Activated naive CD8-positive, alpha-beta T cell treated with anti-CD3 and anti-CD28 coated beads, Interleukin-2, amount 50 U/mL, for 24 hours (primary cell): ENCODE data around the gene GOT1.

ENCODE experiments used
- ATAC-seq: fragments of 150-1000 bp; cut with Tn5 transposase; one replicate; pipeline ENCODE4 v1.10.0; 2021
- DNase-seq: peaks from one replicate; pipeline ENCODE4 v3.0.0; 2021
- H3K27ac Mint-ChIP-seq: one replicate; pipeline ENCODE4 v1.8.0; 2021; ENCODE audit warnings: mild to moderate bottlenecking, mixed read lengths
- H3K27me3 Mint-ChIP-seq: one replicate; pipeline ENCODE4 v1.8.0; 2021; ENCODE audit warnings: mixed read lengths
- H3K36me3 Mint-ChIP-seq: one replicate; pipeline ENCODE4 v1.8.0; 2021; ENCODE audit warnings: low read depth, mixed read lengths
- H3K4me1 Mint-ChIP-seq: one replicate; pipeline ENCODE4 v1.8.0; 2021; ENCODE audit warnings: mixed read lengths
- H3K4me3 Mint-ChIP-seq: one replicate; pipeline ENCODE4 v1.8.0; 2021; ENCODE audit warnings: mild to moderate bottlenecking, moderate library complexity, mixed read lengths
- H3K9me3 Mint-ChIP-seq: one replicate; pipeline ENCODE4 v1.8.0; 2021; ENCODE audit warnings: mixed read lengths

The GOT1 gene

DNA sequence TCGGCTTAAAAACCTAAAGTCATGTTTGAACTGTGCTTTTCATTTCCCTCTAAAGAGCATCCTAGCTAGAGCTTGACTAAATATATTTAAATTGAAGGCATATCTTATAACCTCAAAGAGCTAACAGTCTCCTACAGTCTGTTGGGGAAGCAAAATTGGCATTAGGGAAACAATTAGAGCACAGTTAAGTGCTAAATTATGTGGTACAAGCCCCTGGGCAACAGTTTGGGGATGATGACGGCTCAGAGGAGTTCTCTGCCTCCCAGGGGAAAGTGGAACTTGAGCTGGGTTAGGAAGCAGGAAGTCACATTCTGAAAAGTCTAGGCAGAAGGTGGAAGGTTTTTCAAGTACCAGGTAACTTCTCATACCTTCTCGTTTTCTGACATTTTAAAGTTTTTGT lies 18.6 kb upstream of the GOT1 start:
- DNase-seq: no peak

DNA sequence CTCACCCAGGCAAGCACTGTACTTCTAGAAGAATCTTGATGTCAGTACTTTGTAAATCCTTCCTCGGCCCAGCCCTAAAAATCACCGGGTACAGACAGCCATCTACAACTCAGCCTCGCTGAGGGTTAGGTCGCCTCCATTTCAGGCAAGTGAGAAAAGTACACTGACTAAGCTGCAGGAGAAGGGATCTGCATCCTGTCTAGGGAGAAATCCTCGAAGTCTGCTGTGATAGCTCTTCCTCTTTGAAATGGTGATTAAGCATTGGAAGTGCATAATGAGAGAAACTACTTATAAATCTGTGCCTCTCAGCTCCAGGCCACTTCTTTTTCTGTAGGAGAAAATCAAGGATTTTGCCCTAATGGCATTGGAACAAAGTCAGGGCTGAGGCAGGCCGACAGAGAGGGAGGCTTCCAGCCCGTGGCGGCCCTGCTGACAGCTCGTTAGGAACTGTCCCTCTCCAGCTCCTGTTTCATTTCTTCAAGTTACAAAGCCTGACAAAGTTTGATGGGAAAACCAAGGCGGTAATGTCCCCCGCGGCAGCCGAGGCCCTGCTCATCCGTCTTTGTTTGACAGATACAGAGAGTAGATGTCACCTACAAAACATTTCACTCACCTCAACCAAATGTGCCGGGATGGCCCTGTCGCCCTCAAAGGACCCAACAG lies 14.1 kb upstream of the GOT1 start:
- ATAC-seq (no peak), DNase-seq (no peak)
- Mint-ChIP-seq H3K27ac (no peak overlapping the region), H3K4me3 (no peak overlapping the region), H3K9me3 (no peaks in the 10 kb centered on the region), H3K36me3 (no peaks in the 10 kb centered on the region), H3K27me3 (peaks cover 5% of the 10 kb centered on the region), H3K4me1 (no peaks in the 10 kb centered on the region)

More for the DNA sequence above, 18.6 kb upstream of the GOT1 start:
- Mint-ChIP-seq H3K36me3 (no peaks in the 10 kb centered on the region), H3K4me3 (no peak overlapping the region), H3K4me1 (no peaks in the 10 kb centered on the region), H3K27me3 (peaks cover 10% of the 10 kb centered on the region), H3K27ac (no peak overlapping the region), H3K9me3 (no peaks in the 10 kb centered on the region)
- ATAC-seq: no peak

DNA sequence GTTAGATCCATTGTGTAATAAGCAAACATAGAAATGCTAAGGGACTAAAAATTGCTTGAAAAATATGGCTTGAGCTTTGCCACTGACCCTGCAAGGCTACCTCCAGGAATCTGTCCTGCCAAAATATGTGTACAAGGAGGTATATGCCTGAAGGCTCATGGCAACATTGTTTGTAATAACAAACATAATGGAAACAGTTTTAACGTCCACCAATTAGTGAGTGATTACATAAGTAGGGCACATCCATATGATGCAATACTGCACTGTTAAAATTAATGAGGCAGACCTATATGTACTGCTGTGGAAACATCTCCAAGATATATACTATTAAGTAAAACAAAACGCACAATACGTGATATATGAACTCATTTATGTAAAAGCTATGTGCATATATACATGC lies 13.1 kb upstream of the GOT1 start:
- no peaks in the 10 kb centered on the region for H3K36me3 Mint-ChIP-seq

DNA sequence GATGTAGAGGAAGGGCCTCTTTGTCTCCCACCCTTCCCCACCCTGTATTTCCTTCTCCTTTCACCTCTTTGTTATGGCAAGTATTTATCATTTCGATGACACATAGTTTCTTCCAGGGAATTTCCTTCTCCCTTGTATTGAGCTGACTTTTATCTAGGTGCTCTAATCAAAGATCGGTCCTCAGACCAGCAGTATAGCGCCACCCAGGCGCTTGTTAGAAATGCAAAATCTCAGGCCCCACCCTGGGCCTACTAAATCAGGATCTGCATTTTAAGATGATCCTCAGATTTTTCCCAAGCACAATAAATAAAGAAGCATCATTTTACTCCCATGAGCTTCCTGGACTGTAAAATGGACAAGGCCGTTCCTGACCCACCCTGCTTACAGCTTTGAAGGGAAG lies 12.0 kb upstream of the GOT1 start:
- no peak for DNase-seq
- no peak for ATAC-seq
- H3K27me3 Mint-ChIP-seq: peaks cover 5% of the 10 kb centered on the region
- no peaks in the 10 kb centered on the region for H3K36me3 Mint-ChIP-seq
- H3K4me3 Mint-ChIP-seq: no peak overlapping the region
- H3K4me1 Mint-ChIP-seq: no peaks in the 10 kb centered on the region
- H3K27ac Mint-ChIP-seq: no peak overlapping the region
- H3K9me3 Mint-ChIP-seq: no peaks in the 10 kb centered on the region

More for the DNA sequence above, 13.1 kb upstream of the GOT1 start:
- Mint-ChIP-seq H3K27ac (no peak overlapping the region), H3K4me3 (no peak overlapping the region), H3K4me1 (no peaks in the 10 kb centered on the region), H3K27me3 (peaks cover 5% of the 10 kb centered on the region), H3K9me3 (no peaks in the 10 kb centered on the region)
- no peak for ATAC-seq
- DNase-seq: no peak

DNA sequence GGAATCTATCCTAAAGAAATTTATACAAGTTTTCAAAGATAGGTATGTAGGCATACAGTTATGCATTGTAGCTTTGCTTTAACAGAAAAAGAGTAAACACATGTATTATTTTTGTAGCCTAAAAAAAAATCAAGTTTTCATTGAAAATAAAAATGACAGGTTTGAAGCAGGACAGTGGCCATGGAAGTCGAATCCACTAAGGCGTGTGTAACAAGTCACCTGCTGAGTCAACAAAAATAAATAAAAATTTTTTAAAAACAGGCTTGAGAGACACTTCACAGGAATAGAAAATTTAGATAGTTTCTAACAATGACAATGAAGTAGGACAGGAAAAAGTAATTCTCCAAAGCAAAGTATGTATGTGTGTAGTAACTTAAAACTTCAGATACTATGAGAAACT lies 8.5 kb upstream of the GOT1 start:
- Mint-ChIP-seq H3K9me3 (no peaks in the 10 kb centered on the region), H3K27ac (no peak overlapping the region), H3K36me3 (peaks cover under 1% of the 10 kb centered on the region), H3K4me1 (no peaks in the 10 kb centered on the region), H3K4me3 (no peak overlapping the region), H3K27me3 (no peaks in the 10 kb centered on the region)
- DNase-seq: no peak
- ATAC-seq: no peak

- Mint-ChIP-seq H3K27me3 (no peaks in the 10 kb centered on the region), H3K4me1 (peaks cover 16% of the 10 kb centered on the region), H3K9me3 (no peaks in the 10 kb centered on the region), H3K4me3 (no peak overlapping the region), H3K27ac (no peak overlapping the region), H3K36me3 (peaks cover 2% of the 10 kb centered on the region)
- ATAC-seq: no peak
- DNase-seq: no peak
Measured at GRCh38 chr10:99435986-99436638, 5.7 kb upstream of the GOT1 start.

- peaks cover 2% of the 10 kb centered on the region for H3K36me3 Mint-ChIP-seq
- ATAC-seq (no peak), DNase-seq (no peak)
- no peak overlapping the region for H3K4me3 Mint-ChIP-seq
- peaks cover 3% of the 10 kb centered on the region for H3K27me3 Mint-ChIP-seq
- no peaks in the 10 kb centered on the region for H3K9me3 Mint-ChIP-seq
- H3K27ac Mint-ChIP-seq: no peak overlapping the region
- H3K4me1 Mint-ChIP-seq: peaks cover 35% of the 10 kb centered on the region
Measured at GRCh38 chr10:99433378-99434020, 3.1 kb upstream of the GOT1 start.

DNA sequence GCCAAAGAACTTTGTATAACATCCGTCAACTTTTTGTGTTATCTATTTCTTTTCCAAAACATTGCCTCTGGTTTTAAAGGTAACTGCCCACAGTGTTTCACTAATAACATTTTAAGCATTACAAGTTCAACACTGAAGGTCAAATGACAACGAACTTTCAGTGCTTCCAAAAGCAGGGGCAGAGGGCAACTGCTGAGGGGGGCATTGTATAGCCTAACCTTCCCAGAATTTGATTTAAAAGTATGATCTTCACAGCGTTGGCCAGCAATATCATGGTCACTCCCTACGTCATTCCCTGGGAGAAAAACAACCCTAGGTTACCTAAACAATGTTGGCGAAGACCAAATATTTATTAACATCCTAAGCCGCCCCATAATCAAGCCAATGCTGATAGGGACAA lies 2.5 kb upstream of the GOT1 start:
- H3K27me3 Mint-ChIP-seq: peaks cover 3% of the 10 kb centered on the region
- peaks cover 39% of the 10 kb centered on the region for H3K4me1 Mint-ChIP-seq
- no peak overlapping the region for H3K4me3 Mint-ChIP-seq
- DNase-seq (no peak), ATAC-seq (no peak)
- H3K36me3 Mint-ChIP-seq: peaks cover 2% of the 10 kb centered on the region
- H3K27ac Mint-ChIP-seq: no peak overlapping the region
- H3K9me3 Mint-ChIP-seq: no peaks in the 10 kb centered on the region

DNA sequence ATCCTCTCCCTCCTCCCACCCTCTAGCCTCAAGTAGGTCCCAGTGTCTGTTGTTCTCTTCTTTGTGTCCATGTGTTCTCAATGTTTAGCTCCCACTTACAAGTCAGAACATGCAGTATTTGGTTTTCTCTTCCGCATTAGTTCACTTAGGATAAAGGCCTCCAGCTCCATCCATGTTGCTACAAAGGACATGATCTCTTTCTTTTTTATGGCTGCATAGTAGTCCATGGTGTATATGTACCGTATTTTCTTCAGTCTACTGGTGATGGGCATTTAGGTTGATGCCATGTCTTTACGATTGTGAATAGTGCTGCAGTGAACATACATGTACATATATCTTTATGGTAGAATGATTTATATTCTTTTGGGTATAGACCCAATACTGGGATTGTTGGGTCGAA lies 1.6 kb upstream of the GOT1 start:
- Mint-ChIP-seq H3K27ac (peak overlapping the region; percentile 38), H3K27me3 (peaks cover 3% of the 10 kb centered on the region), H3K36me3 (peaks cover 2% of the 10 kb centered on the region), H3K9me3 (no peaks in the 10 kb centered on the region), H3K4me1 (peaks cover 41% of the 10 kb centered on the region), H3K4me3 (peak overlapping the region; percentile 100)
- ATAC-seq (no peak), DNase-seq (no peak)

- DNase-seq (peak; percentile 39), ATAC-seq (no peak)
- Mint-ChIP-seq H3K4me1 (peaks cover 41% of the 10 kb centered on the region), H3K9me3 (no peaks in the 10 kb centered on the region), H3K36me3 (peaks cover 2% of the 10 kb centered on the region), H3K27ac (peak overlapping the region; percentile 97), H3K4me3 (peak overlapping the region; percentile 100), H3K27me3 (peaks cover 3% of the 10 kb centered on the region)
Measured at GRCh38 chr10:99431190-99431760, 851 bp upstream of the GOT1 start.

DNA sequence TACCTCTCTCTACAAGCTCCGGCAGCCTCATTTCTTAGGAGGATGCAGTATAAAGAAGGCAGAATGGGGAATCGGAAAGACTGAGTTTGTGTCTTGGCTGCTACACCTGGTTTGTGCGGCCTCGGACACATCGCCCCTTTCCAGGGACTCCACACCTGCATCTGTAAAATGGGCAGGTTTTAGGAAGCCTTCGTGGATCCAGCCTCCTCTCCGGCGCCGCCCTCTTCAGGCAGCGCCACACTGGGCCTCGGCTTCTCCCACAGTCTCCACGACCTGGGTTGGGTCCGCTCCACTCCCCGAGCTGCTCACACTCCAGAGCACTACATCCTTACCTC lies 341 bp downstream of the GOT1 start:
- peak overlapping the region; percentile 100 for H3K4me3 Mint-ChIP-seq
- DNase-seq: no peak
- peaks cover 3% of the 10 kb centered on the region for H3K36me3 Mint-ChIP-seq
- peak overlapping the region; percentile 97 for H3K27ac Mint-ChIP-seq
- peaks cover 3% of the 10 kb centered on the region for H3K27me3 Mint-ChIP-seq
- no peaks in the 10 kb centered on the region for H3K9me3 Mint-ChIP-seq
- H3K4me1 Mint-ChIP-seq: peaks cover 41% of the 10 kb centered on the region
- no peak for ATAC-seq

- no peak for DNase-seq
- Mint-ChIP-seq H3K36me3 (peaks cover 5% of the 10 kb centered on the region), H3K27ac (peak overlapping the region; percentile 97), H3K4me3 (peak overlapping the region; percentile 100), H3K9me3 (no peaks in the 10 kb centered on the region), H3K27me3 (peaks cover 3% of the 10 kb centered on the region), H3K4me1 (peaks cover 41% of the 10 kb centered on the region)
- ATAC-seq: no peak
Measured at GRCh38 chr10:99429517-99430095, 818 bp downstream of the GOT1 start.

- no peak overlapping the region for H3K27ac Mint-ChIP-seq
- peaks cover 38% of the 10 kb centered on the region for H3K4me1 Mint-ChIP-seq
- ATAC-seq: no peak
Measured at GRCh38 chr10:99427566-99428190, 2.7 kb downstream of the GOT1 start.

GRCh38 chr10:99426689-99427088 lies 3.7 kb downstream of the GOT1 start:
- no peak for ATAC-seq
- H3K36me3 Mint-ChIP-seq: peaks cover 5% of the 10 kb centered on the region
- no peak overlapping the region for H3K4me3 Mint-ChIP-seq
- H3K9me3 Mint-ChIP-seq: no peaks in the 10 kb centered on the region
- peaks cover 3% of the 10 kb centered on the region for H3K27me3 Mint-ChIP-seq
- peaks cover 30% of the 10 kb centered on the region for H3K4me1 Mint-ChIP-seq
- H3K27ac Mint-ChIP-seq: no peak overlapping the region
- DNase-seq: no peak

More at GRCh38 chr10:99427566-99428190, 2.7 kb downstream of the GOT1 start:
- peaks cover 5% of the 10 kb centered on the region for H3K36me3 Mint-ChIP-seq
- no peaks in the 10 kb centered on the region for H3K9me3 Mint-ChIP-seq
- no peak overlapping the region for H3K4me3 Mint-ChIP-seq
- peaks cover 3% of the 10 kb centered on the region for H3K27me3 Mint-ChIP-seq
- DNase-seq: no peak
